ENCODE measurements around the gene KLHL6. TPM values are rescaled to one million over a fixed set of nuclear protein-coding genes. Genes with fewer than 3 reads are reported as not detected.

The KLHL6 gene
- total RNA-seq, 2 donors from 2014 or later = 0.33 to 0.40 TPM

DNA sequence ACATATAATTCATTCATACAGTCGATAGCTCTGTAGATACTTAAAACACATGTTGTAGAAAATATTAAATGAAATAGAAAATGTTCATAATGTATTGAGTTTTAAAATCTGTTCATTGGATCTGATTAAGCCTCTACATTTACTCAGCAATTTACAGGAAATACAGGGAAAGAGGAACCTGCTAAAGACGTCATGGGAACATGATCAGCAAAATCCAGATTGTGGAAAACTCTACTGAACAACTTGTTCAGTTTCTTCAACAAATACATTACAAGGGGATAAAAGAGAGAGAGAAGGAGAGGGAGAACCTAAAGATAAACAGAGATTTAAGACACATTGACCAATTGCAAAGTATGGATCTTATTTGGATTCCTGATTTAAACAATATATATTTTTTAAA is 46.7 kb downstream of the KLHL6 start:
- H3K27ac ChIP-seq (ENCODE audit: low read depth, low read length) = no peak overlapping the region
- no peak for DNase-seq
- peaks cover 4% of the 10 kb centered on the region for H3K9me3 Mint-ChIP-seq
- H3K27me3 Mint-ChIP-seq (ENCODE audit: insufficient read depth) = no peaks in the 10 kb centered on the region
- no peak for TF ChIP-seq CTCF (conservative IDR thresholded peaks at IDR 0.05)
- no peak overlapping the region for H3K9ac ChIP-seq (ENCODE audit: extremely low read depth, low read length, poor library complexity, severe bottlenecking)
- WGBS, 2 experiments (ENCODE audit: insufficient coverage in 1 of 2, insufficient read length in 1 of 2) = 100% methylated on average over 1 of the region's 2 CpGs; no CpG with 5 or more reads in 1 of the 2 experiments
- no peaks in the 10 kb centered on the region for H3K4me1 ChIP-seq (ENCODE audit: control insufficient read depth, insufficient read depth, low read length)
- H3K36me3 Mint-ChIP-seq (ENCODE audit: low read depth) = no peaks in the 10 kb centered on the region
- H3K4me3 ChIP-seq (ENCODE audit: low read length) = no peak overlapping the region
- H3K36me3 ChIP-seq (ENCODE audit: control insufficient read depth, insufficient read depth, low read length) = no peaks in the 10 kb centered on the region
- no peaks in the 10 kb centered on the region for H3K27me3 ChIP-seq (ENCODE audit: control insufficient read depth, insufficient read depth, low read length, poor library complexity, severe bottlenecking)
- peaks cover 19% of the 10 kb centered on the region for H3K9me3 ChIP-seq (ENCODE audit: control insufficient read depth, low read length)
- peaks cover 12% of the 10 kb centered on the region for H3K4me1 Mint-ChIP-seq
- H3K4me3 Mint-ChIP-seq = no peak overlapping the region
- H3K27ac Mint-ChIP-seq = no peak overlapping the region

GRCh38 chr3:183507551-183507950 is 48.0 kb downstream of the KLHL6 start:
- no peaks in the 10 kb centered on the region for H3K36me3 Mint-ChIP-seq (ENCODE audit: low read depth)
- H3K27ac Mint-ChIP-seq = no peak overlapping the region
- no peak overlapping the region for H3K4me3 Mint-ChIP-seq
- WGBS, 2 experiments (ENCODE audit: insufficient coverage in 1 of 2, insufficient read length in 1 of 2) = 90 to 92% methylated on average over 7 to 11 of the region's 11 CpGs
- H3K36me3 ChIP-seq (ENCODE audit: control insufficient read depth, insufficient read depth, low read length) = no peaks in the 10 kb centered on the region
- no peak for TF ChIP-seq CTCF (conservative IDR thresholded peaks at IDR 0.05)
- H3K4me1 Mint-ChIP-seq = peaks cover 12% of the 10 kb centered on the region
- no peak overlapping the region for H3K27ac ChIP-seq (ENCODE audit: low read depth, low read length)
- no peak overlapping the region for H3K4me3 ChIP-seq (ENCODE audit: low read length)
- no peaks in the 10 kb centered on the region for H3K27me3 ChIP-seq (ENCODE audit: control insufficient read depth, insufficient read depth, low read length, poor library complexity, severe bottlenecking)
- H3K4me1 ChIP-seq (ENCODE audit: control insufficient read depth, insufficient read depth, low read length) = no peaks in the 10 kb centered on the region
- no peak overlapping the region for H3K9ac ChIP-seq (ENCODE audit: extremely low read depth, low read length, poor library complexity, severe bottlenecking)
- no peaks in the 10 kb centered on the region for H3K27me3 Mint-ChIP-seq (ENCODE audit: insufficient read depth)
- peaks cover 4% of the 10 kb centered on the region for H3K9me3 Mint-ChIP-seq
- H3K9me3 ChIP-seq (ENCODE audit: control insufficient read depth, low read length) = peaks cover 19% of the 10 kb centered on the region
- no peak for DNase-seq

DNA sequence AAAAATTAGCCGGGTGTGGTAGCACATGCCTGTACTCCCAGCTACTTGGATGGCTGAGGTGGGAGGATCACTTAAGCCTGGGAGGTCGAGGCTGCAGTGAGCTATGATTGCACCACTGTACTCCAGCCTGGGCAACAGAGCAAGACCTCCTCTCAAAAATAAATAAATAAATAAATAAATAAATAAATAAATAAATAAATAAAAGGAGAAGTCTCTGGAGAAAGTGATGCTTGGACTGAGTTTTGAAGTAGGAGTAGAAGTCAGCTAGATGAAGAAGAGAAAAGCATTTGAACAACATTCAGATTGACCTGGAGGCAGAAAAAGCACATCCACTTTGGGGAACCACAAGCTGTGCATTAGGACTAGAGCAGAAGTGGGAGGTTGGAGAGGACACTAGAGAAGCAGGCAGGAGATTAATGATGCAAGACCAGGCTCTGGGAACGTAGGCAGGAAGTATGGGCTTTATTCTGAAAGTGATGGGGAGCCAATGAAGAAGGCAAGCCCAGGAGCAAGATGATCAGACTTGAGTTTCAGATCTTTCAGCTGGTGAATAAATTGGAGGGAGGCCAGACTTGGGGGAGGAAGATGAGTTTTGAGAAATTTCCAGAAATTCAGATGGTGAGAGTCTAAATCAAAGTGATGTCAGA is 48.7 kb downstream of the KLHL6 start:
- H3K9me3 ChIP-seq (ENCODE audit: control insufficient read depth, low read length) = peaks cover 19% of the 10 kb centered on the region
- no peaks in the 10 kb centered on the region for H3K4me1 ChIP-seq (ENCODE audit: control insufficient read depth, insufficient read depth, low read length)
- Mint-ChIP-seq H3K4me1 (peaks cover 12% of the 10 kb centered on the region), H3K27ac (no peak overlapping the region), H3K27me3 (ENCODE audit: insufficient read depth) (no peaks in the 10 kb centered on the region), H3K9me3 (peaks cover 4% of the 10 kb centered on the region), H3K4me3 (no peak overlapping the region), H3K36me3 (ENCODE audit: low read depth) (no peaks in the 10 kb centered on the region)
- no peaks in the 10 kb centered on the region for H3K36me3 ChIP-seq (ENCODE audit: control insufficient read depth, insufficient read depth, low read length)
- no peak for DNase-seq
- H3K4me3 ChIP-seq (ENCODE audit: low read length) = no peak overlapping the region
- no peak overlapping the region for H3K9ac ChIP-seq (ENCODE audit: extremely low read depth, low read length, poor library complexity, severe bottlenecking)
- H3K27me3 ChIP-seq (ENCODE audit: control insufficient read depth, insufficient read depth, low read length, poor library complexity, severe bottlenecking) = no peaks in the 10 kb centered on the region
- TF ChIP-seq CTCF (conservative IDR thresholded peaks at IDR 0.05) = no peak
- H3K27ac ChIP-seq (ENCODE audit: low read depth, low read length) = no peak overlapping the region
- 90 to 94% methylated on average over 2 to 3 of the region's 3 CpGs for WGBS, 2 experiments (ENCODE audit: insufficient coverage in 1 of 2, insufficient read length in 1 of 2)
